Activated gamma-delta T cell (primary cell): ENCODE results near the gene TICRR.
"Not testable (repeated sequence)": the region's sequence is repeated elsewhere in the genome, so short reads cannot be mapped to it uniquely, and the experiment has no call there.

Experiments
- DNase-seq: peaks from one replicate; lab custom pipeline; 2025; lab: John Stamatoyannopoulos, UW

The TICRR gene

DNA sequence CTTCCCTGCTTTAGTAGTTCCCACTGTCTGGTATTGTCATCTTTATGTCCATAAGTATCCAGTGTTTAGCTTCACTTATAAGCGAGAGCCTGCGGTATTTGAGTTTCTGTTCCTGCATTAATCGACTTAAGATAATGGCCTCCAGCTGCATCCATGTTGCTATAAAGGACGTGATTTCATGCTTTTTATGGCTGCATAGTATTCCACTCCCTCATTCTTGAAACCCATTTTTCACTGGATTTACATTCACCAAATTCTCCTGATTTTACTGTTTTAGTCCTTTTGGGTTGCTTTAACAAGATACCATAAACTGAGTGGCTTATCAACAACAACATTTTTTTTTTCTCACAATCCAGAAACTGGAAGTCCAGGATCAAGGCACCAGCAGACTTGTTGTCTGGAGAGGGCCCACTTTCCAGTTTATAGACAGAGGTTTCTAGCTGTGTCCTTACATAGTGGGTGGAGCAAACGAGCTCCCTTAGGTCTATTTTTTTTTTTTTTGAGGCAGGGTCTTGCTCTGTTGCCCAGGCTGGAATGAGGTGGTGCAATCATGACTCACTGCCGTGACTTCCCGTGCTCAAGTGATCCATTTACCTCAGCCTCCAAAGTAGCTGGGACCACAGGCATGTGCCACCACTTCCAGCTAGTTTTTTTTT, 6.1 kb upstream of the TICRR start:
- no peak for DNase-seq

DNA sequence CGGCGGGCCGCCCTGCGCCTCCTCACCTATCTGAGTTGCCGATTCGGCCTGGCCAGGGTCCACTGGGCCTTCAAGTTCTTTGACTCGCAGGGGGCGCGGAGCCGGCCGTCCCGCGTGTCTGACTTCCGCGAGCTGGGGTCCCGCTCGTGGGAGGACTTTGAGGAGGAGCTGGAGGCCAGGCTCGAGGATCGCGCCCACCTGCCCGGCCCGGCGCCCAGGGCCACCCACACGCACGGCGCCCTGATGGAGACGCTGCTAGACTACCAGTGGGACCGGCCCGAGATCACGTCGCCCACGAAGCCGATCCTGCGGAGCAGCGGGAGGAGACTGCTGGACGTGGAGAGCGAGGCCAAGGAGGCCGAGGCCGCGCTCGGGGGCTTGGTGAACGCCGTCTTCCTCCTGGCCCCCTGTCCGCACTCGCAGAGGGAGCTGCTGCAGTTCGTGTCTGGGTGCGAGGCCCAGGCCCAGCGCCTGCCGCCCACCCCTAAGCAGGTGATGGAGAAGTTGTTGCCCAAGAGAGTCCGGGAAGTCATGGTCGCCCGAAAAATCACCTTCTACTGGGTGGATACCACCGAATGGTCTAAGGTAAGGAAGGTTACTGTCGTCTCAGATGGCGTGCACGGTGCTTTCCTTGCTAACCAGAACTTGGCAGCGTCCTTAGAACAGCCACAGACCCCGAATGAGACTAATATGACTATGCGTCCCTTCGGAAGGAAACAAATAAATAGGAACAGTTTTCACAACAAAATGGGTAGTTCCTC, 567 bp downstream of the TICRR start:
- peak; percentile 22 for DNase-seq

DNA sequence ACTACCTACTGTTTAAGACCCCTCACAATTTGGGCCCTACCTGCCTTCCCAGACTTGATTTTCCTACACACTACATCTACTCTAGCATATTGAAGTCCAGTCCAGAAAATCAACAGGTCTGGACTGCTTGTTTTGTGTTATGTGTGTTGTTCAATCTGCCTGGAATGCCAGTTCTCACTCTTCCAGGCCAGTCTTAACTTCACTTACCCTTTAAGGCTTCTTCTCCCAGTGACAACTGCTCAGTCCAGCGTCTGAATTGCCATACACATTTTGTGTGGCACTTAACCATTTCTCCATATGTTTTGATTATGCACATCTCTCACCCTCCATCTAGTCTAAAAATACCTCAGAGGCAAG, 1.1 kb downstream of the TICRR start:
- no peak for DNase-seq

DNA sequence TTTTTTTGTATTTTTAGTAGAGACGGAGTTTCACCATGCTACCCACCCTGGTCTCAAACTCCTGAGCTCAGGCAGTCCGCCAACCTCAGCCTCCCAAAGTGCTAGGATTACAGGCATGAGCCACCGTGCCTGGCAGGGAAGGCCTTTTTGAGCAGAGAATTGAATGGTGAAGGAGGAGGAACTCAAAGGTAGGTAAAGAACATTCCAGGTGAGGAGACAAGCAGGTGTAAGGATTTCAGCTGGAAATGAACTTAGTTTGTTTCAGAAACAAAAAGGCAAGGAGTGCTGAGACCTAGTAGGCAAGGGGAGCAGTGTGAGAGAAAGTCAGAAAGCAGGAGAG, 2.5 kb downstream of the TICRR start:
- DNase-seq = no peak

DNA sequence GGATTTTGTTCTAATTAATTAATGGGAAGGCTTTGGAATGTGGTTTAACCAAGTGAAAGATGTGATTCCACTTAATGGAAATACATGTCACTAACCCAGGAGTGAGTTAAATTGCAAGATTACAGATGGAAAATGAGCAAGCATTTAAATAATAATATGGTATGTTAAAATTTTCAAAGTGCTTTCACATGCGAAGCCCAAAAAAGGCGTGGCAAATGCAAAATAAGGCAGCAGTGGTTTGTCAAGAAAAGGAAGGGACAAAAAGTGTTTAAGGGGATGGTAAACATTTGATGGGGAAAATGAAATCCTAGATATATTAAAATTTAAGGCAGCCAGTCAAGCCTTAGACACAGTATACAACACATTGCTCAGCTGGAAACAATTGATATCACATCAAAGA, 2.9 kb downstream of the TICRR start:
- no peak for DNase-seq

DNA sequence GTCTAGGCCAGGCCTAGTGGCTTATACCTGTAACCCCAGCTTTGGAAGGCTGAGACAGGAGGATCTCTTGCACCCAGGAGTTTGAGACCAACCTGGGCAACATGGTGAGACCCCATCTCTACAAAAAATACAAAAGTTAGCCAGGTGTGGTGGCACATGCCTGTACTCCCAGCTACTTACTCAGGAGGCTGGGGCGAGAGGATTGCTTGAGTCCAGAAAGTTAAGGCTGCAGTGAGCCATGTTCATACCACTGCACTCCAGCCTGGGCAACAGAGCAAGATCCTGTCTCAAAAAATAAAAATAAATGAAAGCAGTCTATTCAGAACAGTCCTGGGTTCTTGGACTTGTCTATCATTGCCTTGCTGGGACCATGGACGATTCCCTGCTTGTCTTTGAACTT, 5.5 kb downstream of the TICRR start:
- DNase-seq = not testable (repeated sequence)

DNA sequence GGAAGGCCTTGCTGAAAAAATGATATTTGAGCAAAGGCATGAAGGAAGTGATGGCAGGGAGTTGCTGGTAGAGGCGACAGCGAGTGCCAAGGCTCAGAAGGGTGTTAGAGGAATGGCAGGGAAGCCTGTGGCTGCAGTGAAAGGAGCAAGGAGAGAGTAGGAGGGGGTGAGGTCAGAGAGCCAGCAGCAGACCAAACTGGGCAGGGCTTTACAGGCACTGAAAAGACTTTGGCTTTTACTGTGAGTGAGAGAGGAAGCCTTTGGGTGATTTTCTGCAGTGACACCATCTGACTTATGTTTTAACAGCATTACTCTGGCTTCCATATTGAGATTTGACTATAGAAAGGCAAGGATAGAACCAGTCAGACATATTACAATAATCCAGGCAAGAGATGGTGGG, 11.4 kb downstream of the TICRR start:
- DNase-seq = no peak

DNA sequence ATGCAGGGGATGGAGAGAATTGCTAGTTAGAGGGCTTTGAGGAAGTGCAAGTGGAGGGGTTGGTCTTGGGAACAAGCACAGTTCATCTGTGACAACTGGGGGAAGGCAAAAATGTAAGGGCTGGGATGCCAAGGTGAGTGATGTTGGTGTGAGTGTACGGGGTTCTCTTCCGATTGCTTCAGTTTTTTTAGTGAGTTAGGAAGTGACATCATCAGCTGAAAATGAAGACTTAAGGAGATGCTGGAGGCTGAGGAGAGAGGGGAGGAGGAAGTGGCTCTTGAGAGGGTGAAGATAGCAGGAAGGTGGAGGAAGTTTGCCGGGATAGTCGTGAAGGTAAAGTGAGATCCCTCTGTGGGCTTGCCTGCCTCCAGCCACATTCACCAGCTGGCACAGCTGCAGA, 12.7 kb downstream of the TICRR start:
- DNase-seq = no peak

DNA sequence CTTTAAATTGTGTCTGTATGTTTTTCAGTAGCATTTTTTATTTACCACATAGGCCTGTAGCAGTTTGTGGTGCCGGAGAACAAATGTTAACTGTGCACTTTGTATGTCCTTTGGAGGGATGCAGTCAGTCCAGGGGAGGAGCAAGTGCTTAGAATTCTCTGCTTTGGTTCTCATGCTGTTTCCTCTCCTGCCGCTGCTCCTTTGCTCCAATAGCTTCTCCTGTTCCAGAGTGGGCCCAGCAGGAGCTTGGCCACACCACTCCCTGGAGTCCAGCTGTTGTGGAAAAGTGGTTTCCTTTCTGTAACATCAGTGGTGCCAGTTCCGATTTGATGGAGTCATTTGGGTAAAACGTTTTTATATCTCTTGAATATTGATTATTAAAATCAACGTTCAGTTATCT, 16.6 kb downstream of the TICRR start:
- DNase-seq = no peak

DNA sequence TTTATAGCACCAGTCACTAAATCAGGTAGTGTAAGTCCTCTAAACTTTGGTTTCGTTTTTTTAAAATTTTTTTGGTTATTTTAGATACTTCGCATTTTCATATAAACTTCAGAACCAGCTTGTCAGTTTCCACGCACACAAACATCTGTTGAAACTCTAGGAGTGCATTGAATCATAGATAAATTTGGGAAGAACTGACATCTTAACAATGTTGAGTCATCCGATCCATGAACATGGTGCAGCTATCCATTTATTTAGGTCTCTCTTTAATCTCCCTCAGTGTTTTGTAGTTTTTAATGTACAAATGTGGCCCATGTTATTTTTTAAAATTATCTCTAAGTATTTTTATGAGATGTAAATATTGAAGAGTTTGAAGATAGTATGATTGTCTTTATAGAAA, 17.7 kb downstream of the TICRR start:
- no peak for DNase-seq

DNA sequence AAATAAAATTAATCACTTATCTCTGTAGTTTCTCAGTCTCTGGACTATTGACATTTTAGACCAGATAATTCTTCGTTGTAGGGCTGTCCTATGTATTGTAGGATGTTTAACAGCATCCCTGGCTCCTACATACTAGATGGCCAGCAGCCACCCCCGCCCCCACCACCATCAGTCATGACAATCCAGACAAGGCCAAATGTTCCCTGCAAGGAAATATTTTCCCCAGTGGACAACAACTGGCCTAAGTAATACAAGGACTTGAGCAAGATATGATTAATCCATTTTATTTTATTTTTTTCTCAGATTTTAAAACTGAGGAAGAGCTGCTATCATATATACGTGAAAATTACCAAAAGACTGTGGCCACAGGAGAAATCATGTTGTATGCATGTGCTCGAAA, 23.8 kb downstream of the TICRR start:
- no peak for DNase-seq

DNA sequence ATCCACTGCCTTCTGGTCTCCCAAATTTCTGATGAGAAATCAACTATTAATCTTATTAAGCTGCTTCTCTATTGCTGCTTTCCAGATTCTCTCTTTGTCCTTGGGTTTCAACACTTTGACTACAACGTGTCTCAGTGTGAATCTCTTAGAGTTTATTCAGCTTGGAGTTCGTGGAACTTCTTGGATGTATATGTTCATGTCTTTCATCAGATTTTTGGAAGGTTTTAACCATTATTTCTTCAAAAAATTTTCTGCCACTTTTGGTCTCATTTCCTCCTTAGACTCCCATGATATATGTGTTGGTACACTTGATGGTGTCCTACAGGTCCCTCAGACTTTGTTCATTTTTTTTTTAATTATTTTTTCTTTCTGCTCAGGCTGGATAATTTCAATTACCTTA, 36.0 kb downstream of the TICRR start:
- DNase-seq = no peak

DNA sequence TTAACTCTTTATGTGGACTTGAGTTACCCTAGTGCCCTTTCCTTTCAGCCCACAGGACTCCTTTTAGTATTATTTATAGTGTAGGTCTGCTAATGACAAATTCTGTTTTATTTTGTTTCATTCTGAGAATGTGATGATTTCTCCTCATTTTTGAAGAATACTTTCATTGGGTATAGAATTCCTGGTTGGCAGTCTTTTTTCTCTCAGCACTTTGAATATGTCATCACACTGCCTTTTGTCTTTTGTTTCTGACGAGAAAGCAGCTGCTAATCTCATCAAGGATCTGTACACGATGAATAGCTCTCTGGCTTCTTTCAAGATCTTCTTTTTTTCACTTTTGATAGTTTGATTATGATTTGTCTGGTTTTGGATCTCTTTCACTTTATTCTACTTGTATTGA, 37.8 kb downstream of the TICRR start:
- no peak for DNase-seq

DNA sequence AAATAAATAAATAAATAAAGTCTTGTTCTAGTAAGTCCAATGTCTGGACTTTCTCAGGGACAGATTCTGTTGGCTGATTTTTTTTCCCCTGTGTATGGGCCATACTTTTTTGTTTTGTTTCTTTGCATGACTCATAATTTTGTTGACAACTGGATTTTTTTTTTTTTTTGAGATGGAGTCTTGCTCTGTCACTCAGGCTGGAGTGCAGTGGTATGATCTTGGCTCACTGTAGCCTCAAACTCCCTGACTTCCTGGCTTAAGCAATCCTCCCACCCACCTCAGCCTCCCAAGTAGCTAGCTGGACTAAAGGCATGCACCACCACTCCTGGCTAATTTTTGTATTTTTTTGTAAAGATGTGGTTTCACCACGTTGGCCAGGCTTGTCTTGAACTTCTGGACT, 38.9 kb downstream of the TICRR start:
- no peak for DNase-seq

DNA sequence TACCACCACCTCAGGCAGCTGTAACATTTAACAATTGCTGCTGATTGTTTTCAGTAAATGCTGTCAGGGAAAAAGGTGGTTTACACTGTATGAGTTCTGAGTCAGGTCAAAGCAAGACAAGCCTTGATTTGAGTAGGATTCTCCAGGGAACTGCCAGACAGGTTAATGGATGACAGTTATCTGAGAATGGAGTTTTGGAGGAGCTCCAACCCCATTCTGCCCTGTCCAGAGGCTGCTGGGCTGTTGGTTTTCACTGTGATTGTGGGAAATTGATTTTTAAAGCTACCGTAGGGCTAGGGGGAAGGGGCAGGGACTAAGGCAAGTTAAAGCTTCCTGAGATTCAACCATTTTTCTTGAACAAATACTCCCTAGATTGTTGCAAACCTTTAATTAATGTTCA, 39.9 kb downstream of the TICRR start:
- no peak for DNase-seq

DNA sequence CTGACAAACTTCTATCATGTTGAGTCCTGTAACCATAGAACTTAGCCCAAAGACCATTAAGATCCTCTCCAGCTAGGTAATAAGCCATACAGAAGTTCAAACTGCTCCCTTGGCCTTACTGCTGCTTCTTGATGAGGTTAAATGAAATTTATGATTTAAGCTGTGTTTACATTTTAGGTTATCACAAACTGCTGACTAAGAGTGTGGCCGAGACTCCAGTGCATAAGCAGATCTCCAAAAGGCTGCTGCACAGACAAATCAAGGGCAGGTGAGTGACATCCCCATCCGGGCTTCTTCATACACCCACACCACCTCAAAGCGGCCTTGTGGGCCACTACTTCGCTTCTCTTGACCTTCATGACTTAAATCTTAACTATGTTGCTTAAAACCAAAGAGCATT, 41.0 kb downstream of the TICRR start:
- no peak for DNase-seq

DNA sequence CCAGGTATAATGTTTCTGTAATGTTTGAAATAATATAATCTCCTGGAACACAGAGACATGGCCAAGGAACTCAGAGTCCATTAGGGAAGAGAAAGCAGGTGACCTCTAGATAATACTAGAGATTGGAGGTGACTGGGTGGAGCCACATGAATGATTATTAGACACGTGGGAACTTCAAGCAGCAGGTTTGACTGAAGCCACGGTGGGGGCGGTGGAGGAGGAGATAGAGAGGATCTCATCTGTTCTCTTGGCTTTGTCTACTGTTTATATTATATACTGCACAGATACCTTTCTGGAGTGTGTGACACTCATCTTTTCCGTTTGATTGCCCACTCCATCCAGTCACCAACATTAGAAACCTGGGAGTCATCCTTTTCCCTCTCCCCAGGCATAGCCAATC, 46.3 kb downstream of the TICRR start:
- DNase-seq = no peak

DNA sequence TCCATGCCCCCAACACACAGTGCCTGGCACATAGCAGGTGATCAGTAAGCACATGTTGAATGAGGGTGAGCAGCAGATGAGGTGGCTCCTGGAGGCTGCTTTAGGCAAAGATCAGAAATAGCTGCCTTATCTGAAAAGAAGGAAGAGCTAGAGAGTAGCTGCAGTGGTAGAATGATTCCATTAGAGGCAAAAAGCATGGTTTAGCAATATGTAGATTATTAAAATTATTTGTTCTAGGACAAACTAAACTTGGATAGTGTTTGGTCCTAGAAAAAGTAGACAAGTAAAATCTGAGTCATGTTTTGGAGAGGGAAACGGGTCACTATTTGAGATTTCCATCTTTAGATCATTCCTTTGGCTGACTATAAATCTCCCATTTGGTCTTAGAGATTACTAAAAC, 47.9 kb downstream of the TICRR start:
- DNase-seq = no peak

DNA sequence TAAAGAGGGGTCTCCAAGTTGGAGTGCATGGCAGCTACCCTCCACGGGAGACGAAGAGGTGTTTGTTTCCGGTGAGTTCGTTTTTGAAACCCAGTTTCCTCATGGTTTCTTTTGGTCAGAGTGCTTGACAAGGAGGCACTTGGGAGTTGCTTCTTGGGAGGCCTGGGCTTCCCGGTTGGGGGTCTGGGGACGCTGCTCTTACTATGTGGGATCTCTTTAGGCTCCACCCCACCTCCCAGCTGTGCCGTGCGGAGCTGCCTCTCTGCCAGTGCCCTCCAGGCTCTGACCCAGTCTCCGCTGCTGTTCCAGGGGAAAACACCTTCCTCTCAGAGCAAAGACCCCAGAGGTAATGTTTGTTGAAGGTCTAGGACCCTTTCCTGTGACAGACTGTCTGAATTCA, 50.4 kb downstream of the TICRR start:
- no peak for DNase-seq

DNA sequence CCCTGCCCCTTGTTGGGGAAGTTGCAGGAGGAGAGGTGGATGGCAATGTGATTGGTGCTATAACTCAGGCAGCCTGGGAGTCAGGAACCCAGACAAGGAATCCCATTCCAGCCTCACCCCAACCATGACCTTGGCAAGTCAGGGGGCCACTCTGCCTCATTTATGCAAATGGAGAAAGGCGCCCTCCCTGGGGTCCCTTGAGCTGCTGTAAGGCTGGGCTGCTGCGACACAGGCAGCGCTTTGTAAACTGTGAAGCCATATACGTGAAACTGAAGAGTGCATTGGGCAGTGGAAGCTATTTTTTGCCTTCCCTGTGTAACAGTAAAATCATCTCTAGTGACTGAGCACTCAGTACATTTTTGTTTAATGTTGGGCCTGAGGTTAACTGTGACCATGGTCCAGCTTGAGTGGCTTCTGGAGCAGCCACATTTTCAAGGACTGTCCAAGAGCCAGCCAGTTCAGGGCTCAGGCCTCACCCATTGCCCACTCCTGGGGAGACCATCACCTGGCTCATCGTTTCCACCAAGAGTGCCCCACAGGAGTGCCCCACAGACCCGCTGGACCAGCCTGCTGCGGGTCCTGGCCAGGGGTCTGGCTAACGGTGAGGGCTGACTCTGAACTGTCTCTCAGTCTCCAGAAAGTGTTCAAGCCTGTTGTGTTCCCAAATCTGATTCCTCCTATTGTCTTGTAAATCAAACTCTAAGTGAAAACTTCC, 52.1 kb downstream of the TICRR start:
- DNase-seq = no peak

DNA sequence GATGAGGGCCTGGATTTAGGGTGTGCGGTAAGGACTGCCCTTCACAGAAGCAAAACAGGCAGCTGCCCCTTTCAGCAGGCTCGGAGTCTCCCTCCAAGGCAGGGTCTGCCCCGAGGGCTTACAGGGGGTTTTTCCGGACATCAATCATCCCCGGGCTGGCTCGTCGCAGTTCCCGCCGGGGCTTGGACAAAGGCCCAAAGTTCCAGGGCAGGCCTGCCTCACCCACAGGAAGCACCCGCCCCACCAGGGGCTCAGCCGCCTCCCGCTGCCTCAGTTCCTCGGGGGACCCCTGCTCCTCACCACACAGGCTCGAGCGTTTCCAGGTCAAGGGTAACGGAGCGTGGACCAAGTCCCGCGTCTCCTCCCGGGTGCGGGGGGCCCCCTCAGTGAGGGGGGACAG, 53.0 kb downstream of the TICRR start:
- DNase-seq = no peak

DNA sequence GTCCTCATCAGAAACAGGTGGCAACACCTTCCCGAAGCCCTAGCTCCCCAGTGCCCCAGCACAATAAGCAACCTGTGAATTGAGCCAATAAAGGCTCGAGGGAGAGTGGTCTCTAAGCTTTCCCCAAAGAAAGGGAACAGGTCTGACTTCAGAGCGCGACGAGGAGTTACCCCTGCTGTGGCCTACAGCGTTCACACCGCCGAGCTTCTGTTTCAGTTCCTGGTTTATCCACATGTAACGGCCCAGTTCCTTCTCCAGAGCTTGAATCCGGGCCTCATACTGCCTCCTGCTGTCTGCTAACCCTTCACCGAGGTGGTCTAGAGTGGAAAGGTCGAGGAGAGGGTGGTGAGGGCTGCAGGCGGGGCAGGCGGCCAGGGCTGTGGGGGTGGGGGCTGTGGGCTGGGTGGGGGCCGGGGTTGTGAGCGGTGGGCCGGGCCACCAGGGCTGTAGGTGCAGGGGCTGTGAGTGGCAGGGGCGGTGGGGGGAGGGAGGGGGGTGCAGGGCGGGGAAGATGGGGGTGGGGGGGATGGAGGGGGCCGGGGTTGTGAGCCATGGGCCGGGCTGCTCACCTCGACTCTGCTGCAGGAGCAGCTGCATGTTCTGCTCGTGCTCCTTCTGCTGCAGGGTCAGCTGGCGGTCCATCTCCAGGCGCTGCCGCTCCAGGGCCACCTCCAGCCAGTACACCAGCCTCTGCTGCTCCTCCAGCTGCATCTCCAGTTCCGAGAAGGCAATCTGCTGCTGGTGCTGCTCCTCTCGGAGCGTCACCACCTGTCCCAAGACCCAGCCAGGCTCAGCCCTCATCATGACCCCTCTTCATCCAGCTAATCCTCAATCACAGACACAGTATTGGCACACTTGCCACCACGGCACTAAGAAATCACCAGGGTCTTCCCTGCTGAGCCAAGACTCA, 53.8 kb downstream of the TICRR start:
- DNase-seq = no peak
